ENCODE measurements around the gene FUT2.
A peak's percentile ranks its signal among the peaks of the same experiment; 100 is the strongest.

Gene FUT2

GRCh38 chr19:48751845-48752495 lies 56.2 kb downstream of the FUT2 start:
- DNase-seq (ENCODE audit: low spot score) = no peak

GRCh38 chr19:48752496-48753365 lies 57.0 kb downstream of the FUT2 start, which contains the start of gene FUT1:
FUT1 (minus strand) TSS chr19:48752641; CDS start chr19:48751281, 1,360 bp downstream.
- peak; percentile 62 for DNase-seq (ENCODE audit: low spot score)

GRCh38 chr19:48755084-48755641 lies 59.4 kb downstream of the FUT2 start, which contains the start of gene FGF21:
FGF21 (plus strand) TSS chr19:48755524; CDS start chr19:48756237, 713 bp downstream.
- no peak for DNase-seq (ENCODE audit: low spot score)

All from hematopoietic multipotent progenitor cell treated with erythropoietin and hydrocortisone succinate and interleukin-3 and kit ligand, for 15 days (in vitro differentiated cells).